Astrocyte of the cerebellum (primary cell): ENCODE measurements around the gene TRIM42.

Experiments used
- DNase-seq: peaks from one replicate; pipeline ENCODE4 v3.0.0-alpha.2; 2011; ENCODE audit warnings: low read depth
- H3K4me3 ChIP-seq: 2 replicates; pipeline ENCODE4 v1.5.1; 2011; ENCODE audit warnings: mild to moderate bottlenecking, low read depth, low read length, moderate library complexity
- CTCF ChIP-seq: IDR thresholded peaks from 2 replicates; pipeline ENCODE4 v1.5.1; 2012; ENCODE audit warnings: low read length, low read depth, moderate library complexity, mild to moderate bottlenecking; ENCODE audit errors: missing control alignments
- in situ Hi-C: cut with HindIII; loops from 2 replicates; pipeline ENCODE4 v1.10.0; 2017; ENCODE audit warnings: low sequenced_read_pairs

Gene TRIM42

GRCh38 chr3:140748903-140749302 lies 71.0 kb downstream of the TRIM42 start:
- no peak overlapping the region for H3K4me3 ChIP-seq
- in situ Hi-C loops, result no loop called here
- no peak for DNase-seq
- TF ChIP-seq CTCF, result no peak
